Uterus (tissue), 2 donors: ENCODE results near the gene GNPTAB.

Source experiments
- POLR2A ChIP-seq, 2 donors: fragments of 450-650 bp; IDR thresholded peaks; one replicate each; pipeline ENCODE4 v1.6.1; 2016; ENCODE audit warnings: antibody characterized with exemption in 2 of 2, mild to moderate bottlenecking in 1 of 2, moderate library complexity in 1 of 2
- TF ChIP-seq, protein P1 (sequence below), 4 experiments: fragments of 200-600 bp in 2 of 4; fragments of 450-650 bp in 2 of 4; sonication (generic) in 2 of 4; IDR thresholded peaks; one replicate each; pipeline ENCODE4 v1.5.1; 2016 to 2019; ENCODE audit warnings: antibody characterized with exemption in 4 of 4, mild to moderate bottlenecking in 2 of 4, moderate library complexity in 1 of 4

DNA sequence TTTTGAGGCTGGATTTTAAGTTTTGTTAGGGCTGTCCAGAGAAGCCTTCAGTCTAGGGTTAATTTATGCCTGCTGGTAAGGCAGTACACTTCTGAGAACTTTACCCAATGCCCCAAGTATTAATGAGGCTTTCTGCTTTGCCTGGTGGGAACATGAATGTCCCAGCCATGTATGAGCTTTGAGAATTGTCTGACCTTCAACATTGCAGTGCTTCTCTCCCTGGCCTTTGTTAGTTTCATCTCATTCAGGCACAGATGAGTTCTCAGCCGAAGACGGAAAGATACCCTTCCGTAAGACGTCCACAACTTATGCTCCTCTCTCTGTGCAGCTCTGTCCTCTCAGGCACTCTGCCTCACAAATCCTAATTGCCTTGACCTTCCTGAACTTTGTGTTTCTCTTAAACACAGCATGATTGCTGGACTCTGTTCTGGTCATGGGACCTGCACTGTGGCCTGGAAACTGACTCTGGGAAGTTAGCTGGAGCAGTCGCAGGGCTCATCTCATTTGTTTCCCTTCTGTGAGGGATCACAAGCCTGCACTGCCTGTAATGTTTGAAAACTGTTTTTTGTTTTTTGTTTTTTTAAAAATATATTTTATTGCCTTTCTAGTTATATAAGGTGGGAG is 117.6 kb downstream of the GNPTAB start:
- TF ChIP-seq, protein P1, sequence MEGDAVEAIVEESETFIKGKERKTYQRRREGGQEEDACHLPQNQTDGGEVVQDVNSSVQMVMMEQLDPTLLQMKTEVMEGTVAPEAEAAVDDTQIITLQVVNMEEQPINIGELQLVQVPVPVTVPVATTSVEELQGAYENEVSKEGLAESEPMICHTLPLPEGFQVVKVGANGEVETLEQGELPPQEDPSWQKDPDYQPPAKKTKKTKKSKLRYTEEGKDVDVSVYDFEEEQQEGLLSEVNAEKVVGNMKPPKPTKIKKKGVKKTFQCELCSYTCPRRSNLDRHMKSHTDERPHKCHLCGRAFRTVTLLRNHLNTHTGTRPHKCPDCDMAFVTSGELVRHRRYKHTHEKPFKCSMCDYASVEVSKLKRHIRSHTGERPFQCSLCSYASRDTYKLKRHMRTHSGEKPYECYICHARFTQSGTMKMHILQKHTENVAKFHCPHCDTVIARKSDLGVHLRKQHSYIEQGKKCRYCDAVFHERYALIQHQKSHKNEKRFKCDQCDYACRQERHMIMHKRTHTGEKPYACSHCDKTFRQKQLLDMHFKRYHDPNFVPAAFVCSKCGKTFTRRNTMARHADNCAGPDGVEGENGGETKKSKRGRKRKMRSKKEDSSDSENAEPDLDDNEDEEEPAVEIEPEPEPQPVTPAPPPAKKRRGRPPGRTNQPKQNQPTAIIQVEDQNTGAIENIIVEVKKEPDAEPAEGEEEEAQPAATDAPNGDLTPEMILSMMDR (IDR thresholded peaks at IDR 0.05): no peak
- TF ChIP-seq POLR2A (IDR thresholded peaks at IDR 0.05): no peak
